ENCODE results near the gene C1orf74.

Gene C1orf74

GRCh38 chr1:209774592-209774991 is 9.8 kb downstream of the C1orf74 start:
- no peaks in the 10 kb centered on the region for H3K27me3 Mint-ChIP-seq
- no peaks in the 10 kb centered on the region for H3K9me3 Mint-ChIP-seq
- DNase-seq, result no peak
- H3K27ac Mint-ChIP-seq, result no peak overlapping the region
- peaks cover 59% of the 10 kb centered on the region for H3K36me3 Mint-ChIP-seq (ENCODE audit: insufficient read depth)
- peaks cover 29 to 33% of the 10 kb centered on the region in 2 donors for H3K4me1 Mint-ChIP-seq (ENCODE audit: low read depth in 2 of 2)
- peak overlapping the region in 1 of 2 donors; percentile 3 for H3K4me3 Mint-ChIP-seq
- no peak for ATAC-seq (replicated peaks)

- Mint-ChIP-seq H3K9me3 (no peaks in the 10 kb centered on the region), H3K36me3 (ENCODE audit: insufficient read depth) (peaks cover 50% of the 10 kb centered on the region), H3K4me3 (no peak overlapping the region), H3K4me1 (ENCODE audit: low read depth in 2 of 2) (peaks cover 25 to 29% of the 10 kb centered on the region in 2 donors), H3K27ac (no peak overlapping the region), H3K27me3 (no peaks in the 10 kb centered on the region)
- no peak for ATAC-seq (replicated peaks)
- DNase-seq, result no peak
Observed at GRCh38 chr1:209772126-209772525, 12.2 kb downstream of the C1orf74 start.

DNA sequence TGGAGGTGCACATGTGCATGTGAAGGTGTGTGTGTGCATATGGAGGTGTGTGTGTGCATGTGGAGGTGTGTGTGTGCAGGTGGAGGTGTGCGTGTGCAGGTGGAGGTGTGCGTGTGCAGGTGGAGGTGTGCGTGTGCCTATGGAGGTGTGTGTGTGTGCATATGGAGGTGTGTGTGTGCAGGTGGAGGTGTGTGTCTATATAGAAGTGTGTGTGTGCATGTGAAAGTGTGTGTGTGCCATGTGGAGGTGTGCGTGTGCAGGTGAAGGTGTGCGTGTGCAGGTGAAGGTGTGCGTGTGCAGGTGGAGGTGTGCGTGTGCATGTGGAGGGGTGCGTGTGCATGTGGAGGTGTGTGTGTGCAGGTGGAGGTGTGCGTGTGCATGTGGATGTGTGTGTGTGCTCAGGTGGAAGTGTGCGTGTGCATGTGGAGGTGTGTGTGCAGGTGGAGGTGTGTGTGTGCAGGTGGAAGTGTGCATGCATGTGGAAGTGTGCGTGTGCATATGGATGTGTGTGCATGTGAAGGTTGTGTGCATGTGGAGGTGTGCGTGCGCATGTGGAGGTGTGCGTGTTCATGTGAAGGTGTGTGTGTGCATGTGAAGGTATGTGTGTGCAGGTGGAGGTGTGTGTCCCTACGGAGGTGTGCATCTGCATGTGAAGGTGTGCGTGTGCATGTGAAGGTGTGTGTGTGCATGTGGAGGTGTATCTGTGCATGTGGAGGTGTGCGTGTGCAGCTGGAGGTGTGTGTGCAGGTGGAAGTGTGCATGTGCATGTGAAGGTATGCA is 13.5 kb downstream of the C1orf74 start:
- H3K36me3 Mint-ChIP-seq (ENCODE audit: insufficient read depth), result peaks cover 45% of the 10 kb centered on the region
- no peak for ATAC-seq (replicated peaks)

DNA sequence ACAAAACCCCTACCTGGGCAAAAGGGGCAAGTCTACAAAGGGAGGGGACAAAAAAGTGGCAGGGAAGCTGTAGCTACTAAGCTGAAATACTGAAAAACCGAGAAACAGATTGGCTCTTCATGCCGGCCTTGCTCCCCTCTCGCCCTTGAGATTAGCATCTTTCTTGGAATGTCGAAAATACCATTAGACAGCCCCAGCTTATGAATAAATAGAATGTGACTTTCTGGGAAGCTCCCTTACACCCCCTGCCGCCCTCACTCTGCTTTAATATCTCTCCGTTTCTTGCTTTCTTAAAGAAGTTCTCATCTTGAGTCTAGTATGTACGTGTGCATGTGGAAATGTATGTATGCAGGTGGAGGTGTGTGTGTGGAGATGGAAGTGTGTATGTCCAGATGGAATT is 14.4 kb downstream of the C1orf74 start:
- Mint-ChIP-seq H3K36me3 (ENCODE audit: insufficient read depth) (peaks cover 45% of the 10 kb centered on the region), H3K4me1 (ENCODE audit: low read depth in 2 of 2) (peaks cover 30 to 33% of the 10 kb centered on the region in 2 donors), H3K9me3 (no peaks in the 10 kb centered on the region), H3K27ac (no peak overlapping the region), H3K27me3 (no peaks in the 10 kb centered on the region), H3K4me3 (no peak overlapping the region)
- no peak for ATAC-seq (replicated peaks)
- DNase-seq, result no peak

More for the DNA sequence above, 13.5 kb downstream of the C1orf74 start:
- DNase-seq, result no peak
- Mint-ChIP-seq H3K27ac (no peak overlapping the region), H3K4me1 (ENCODE audit: low read depth in 2 of 2) (peaks cover 32 to 37% of the 10 kb centered on the region in 2 donors), H3K9me3 (no peaks in the 10 kb centered on the region), H3K27me3 (no peaks in the 10 kb centered on the region), H3K4me3 (no peak overlapping the region)

DNA sequence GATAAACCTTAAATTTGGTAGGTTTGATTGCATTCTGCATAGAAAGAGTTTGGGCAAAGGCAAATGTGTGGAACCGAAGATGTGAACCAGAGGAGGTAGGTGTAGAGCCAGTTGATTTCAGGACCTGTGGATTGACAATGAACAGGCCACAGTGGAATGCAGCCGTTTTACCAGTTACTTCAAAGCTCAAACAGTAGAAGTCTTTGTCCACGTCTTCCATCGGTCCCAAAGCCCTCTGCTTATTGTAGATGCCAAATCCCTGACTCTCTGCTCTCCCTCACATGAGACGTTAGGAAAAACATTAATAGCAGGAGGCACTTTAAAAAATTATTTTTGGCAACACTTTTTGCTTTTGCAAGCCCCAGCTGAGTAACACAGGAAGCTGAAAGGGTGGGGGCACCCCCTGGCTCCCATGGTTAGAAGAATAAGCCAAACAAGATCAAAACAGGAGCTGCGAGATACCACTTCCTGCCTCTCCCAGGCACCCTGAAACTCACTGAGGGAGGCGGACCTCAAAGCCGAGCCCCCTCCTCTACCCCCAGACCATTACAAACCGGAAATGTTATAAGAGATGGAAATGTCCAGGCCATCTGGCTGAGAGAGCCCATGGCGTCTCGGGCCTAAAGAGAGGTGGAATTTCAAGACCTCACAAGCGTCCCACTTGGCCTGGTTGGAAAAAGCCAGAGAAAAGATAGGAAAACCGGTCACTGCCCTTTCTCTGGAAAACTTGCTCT is 15.0 kb downstream of the C1orf74 start:
- H3K4me1 Mint-ChIP-seq (ENCODE audit: low read depth in 2 of 2), result peaks cover 27 to 31% of the 10 kb centered on the region in 2 donors
- H3K4me3 Mint-ChIP-seq, result no peak overlapping the region
- no peaks in the 10 kb centered on the region for H3K9me3 Mint-ChIP-seq
- DNase-seq, result peak; percentile 57 to 59 (median 57)
- peak; percentile 71 for ATAC-seq (replicated peaks)
- no peaks in the 10 kb centered on the region for H3K27me3 Mint-ChIP-seq
- H3K36me3 Mint-ChIP-seq (ENCODE audit: insufficient read depth), result peaks cover 46% of the 10 kb centered on the region
- H3K27ac Mint-ChIP-seq, result no peak overlapping the region

DNA sequence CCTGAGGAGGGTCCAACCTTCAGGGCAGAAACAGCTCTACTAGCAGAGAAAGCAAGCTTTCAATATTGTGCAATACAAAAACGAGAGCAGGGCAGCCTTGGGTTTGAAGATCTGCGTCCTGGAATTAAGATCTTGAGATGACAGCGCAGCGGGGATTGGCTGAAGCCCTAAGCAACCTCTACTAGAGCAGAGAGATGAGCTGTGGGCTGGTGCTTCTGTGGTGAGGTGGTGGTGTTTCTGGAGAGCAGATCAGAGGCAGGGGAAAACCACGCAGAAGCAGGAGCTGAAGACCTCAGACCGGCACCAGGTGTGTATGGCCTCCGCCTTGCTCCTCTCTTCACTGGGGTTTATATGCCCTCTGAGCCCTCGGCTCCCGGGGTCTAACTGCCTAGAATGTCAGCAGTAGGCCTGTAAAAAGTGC is 16.0 kb downstream of the C1orf74 start:
- ATAC-seq (replicated peaks), result peak; percentile 87
- H3K9me3 Mint-ChIP-seq, result no peaks in the 10 kb centered on the region
- no peak overlapping the region for H3K27ac Mint-ChIP-seq
- no peaks in the 10 kb centered on the region for H3K27me3 Mint-ChIP-seq
- H3K4me3 Mint-ChIP-seq, result no peak overlapping the region
- DNase-seq, result peak; percentile 65 to 75 (median 73)
- H3K4me1 Mint-ChIP-seq (ENCODE audit: low read depth in 2 of 2), result peaks cover 28 to 41% of the 10 kb centered on the region in 2 donors
- peaks cover 50% of the 10 kb centered on the region for H3K36me3 Mint-ChIP-seq (ENCODE audit: insufficient read depth)

DNA sequence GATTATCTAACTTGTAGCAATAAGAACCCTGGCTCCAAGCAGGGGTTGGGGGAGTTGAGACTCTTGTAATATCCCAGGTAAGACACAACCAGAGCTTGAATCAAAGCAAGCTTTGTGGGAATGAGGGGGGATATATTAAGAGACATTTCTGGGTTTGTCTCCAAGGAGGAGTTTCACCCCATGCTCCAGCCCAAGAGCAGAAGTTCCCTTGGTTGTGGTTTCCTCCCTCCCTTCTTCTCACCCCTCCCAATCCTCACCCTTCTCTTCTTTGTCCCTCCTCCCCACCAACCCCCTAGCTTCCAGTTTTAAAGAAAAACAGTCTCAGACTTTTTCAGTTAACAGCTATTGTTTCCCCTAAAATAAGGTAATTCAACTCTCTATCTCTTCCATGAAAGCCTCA is 16.7 kb downstream of the C1orf74 start:
- Mint-ChIP-seq H3K36me3 (ENCODE audit: insufficient read depth) (peaks cover 56% of the 10 kb centered on the region), H3K9me3 (no peaks in the 10 kb centered on the region), H3K4me3 (no peak overlapping the region), H3K27ac (no peak overlapping the region), H3K4me1 (ENCODE audit: low read depth in 2 of 2) (peaks cover 28 to 47% of the 10 kb centered on the region in 2 donors), H3K27me3 (no peaks in the 10 kb centered on the region)
- ATAC-seq (replicated peaks), result no peak
- DNase-seq, result no peak

DNA sequence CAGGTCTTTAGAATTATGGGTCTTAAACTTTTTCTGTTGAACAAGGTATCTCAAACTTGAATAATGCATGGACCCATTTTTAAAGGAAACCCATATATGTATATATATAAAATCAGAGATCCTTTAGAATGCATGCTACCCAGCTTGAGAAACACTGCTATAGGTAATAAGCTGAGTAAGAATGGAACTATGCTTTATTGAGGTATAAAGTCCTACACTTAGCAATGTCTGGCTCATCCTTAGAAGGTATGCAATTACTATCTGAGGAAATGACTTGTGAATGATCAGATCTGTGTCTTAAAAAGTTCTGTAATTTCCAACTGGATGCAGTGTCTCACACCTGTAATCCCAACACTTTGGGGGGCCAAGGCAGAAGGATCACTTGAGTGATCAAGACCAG is 17.3 kb downstream of the C1orf74 start:
- no peak for DNase-seq
- Mint-ChIP-seq H3K9me3 (no peaks in the 10 kb centered on the region), H3K4me1 (ENCODE audit: low read depth in 2 of 2) (peaks cover 34 to 53% of the 10 kb centered on the region in 2 donors), H3K27me3 (no peaks in the 10 kb centered on the region), H3K4me3 (no peak overlapping the region), H3K36me3 (ENCODE audit: insufficient read depth) (peaks cover 62% of the 10 kb centered on the region), H3K27ac (peak overlapping the region in 1 of 2 donors; percentile 84)
- no peak for ATAC-seq (replicated peaks)

GRCh38 chr1:209766051-209766450 is 18.3 kb downstream of the C1orf74 start:
- Mint-ChIP-seq H3K27me3 (no peaks in the 10 kb centered on the region), H3K9me3 (no peaks in the 10 kb centered on the region), H3K4me1 (ENCODE audit: low read depth in 2 of 2) (peaks cover 43 to 63% of the 10 kb centered on the region in 2 donors), H3K27ac (peak overlapping the region; percentile 78 to 84), H3K36me3 (ENCODE audit: insufficient read depth) (peaks cover 73% of the 10 kb centered on the region), H3K4me3 (peak overlapping the region in 1 of 2 donors; percentile 15)
- ATAC-seq (replicated peaks) (no peak), DNase-seq (no peak)

GRCh38 chr1:209761011-209761635 is 23.2 kb downstream of the C1orf74 start:
- H3K36me3 Mint-ChIP-seq (ENCODE audit: insufficient read depth), result peaks cover 86% of the 10 kb centered on the region

GRCh38 chr1:209759829-209760359 is 24.5 kb downstream of the C1orf74 start:
- ATAC-seq (replicated peaks), result no peak
- no peaks in the 10 kb centered on the region for H3K9me3 Mint-ChIP-seq
- H3K36me3 Mint-ChIP-seq (ENCODE audit: insufficient read depth), result peaks cover 79% of the 10 kb centered on the region
- H3K4me1 Mint-ChIP-seq (ENCODE audit: low read depth in 2 of 2), result peaks cover 76 to 82% of the 10 kb centered on the region in 2 donors
- H3K4me3 Mint-ChIP-seq, result peak overlapping the region; percentile 92 to 97
- H3K27me3 Mint-ChIP-seq, result no peaks in the 10 kb centered on the region
- no peak for DNase-seq
- peak overlapping the region; percentile 93 to 94 for H3K27ac Mint-ChIP-seq

More at GRCh38 chr1:209761011-209761635, 23.2 kb downstream of the C1orf74 start:
- Mint-ChIP-seq H3K4me3 (peak overlapping the region; percentile 35 to 61), H3K4me1 (ENCODE audit: low read depth in 2 of 2) (peaks cover 69 to 77% of the 10 kb centered on the region in 2 donors), H3K27me3 (no peaks in the 10 kb centered on the region), H3K27ac (peak overlapping the region; percentile 93 to 94), H3K9me3 (no peaks in the 10 kb centered on the region)
- no peak for DNase-seq
- no peak for ATAC-seq (replicated peaks)

GRCh38 chr1:209758400-209758799 is 26.0 kb downstream of the C1orf74 start:
- ATAC-seq (replicated peaks) (no peak), DNase-seq (no peak)
- H3K4me1 Mint-ChIP-seq (ENCODE audit: low read depth in 2 of 2), result peaks cover 71 to 80% of the 10 kb centered on the region in 2 donors
- H3K9me3 Mint-ChIP-seq, result no peaks in the 10 kb centered on the region
- H3K4me3 Mint-ChIP-seq, result peak overlapping the region; percentile 92 to 97
- no peaks in the 10 kb centered on the region for H3K27me3 Mint-ChIP-seq
- H3K27ac Mint-ChIP-seq, result peak overlapping the region; percentile 93 to 94
- H3K36me3 Mint-ChIP-seq (ENCODE audit: insufficient read depth), result peaks cover 64% of the 10 kb centered on the region
